AG04450 (cell line): ENCODE data around the gene PDLIM4. TPM values are rescaled to one million over a fixed set of nuclear protein-coding genes. Genes with fewer than 3 reads are reported as not detected.

Experiments used
- CTCF ChIA-PET: fragments of 300-600, 350-600 bp; formaldehyde crosslinking; extraction: SDS; loops from one replicate; lab custom pipeline; 2022; ENCODE audit warnings: antibody characterized with exemption, inconsistent platforms; lab: Charles Lee
- POLR2A ChIA-PET: fragments of 350-600 bp; formaldehyde crosslinking; extraction: SDS; loops from one replicate; lab custom pipeline; 2021; ENCODE audit warnings: antibody characterized with exemption, inconsistent platforms; lab: Yijun Ruan, JAX
- DNase-seq: peaks from one replicate; pipeline ENCODE4 v3.0.0-alpha.2; 2011; ENCODE audit warnings: low read depth, low spot score
- H3K27ac ChIP-seq: one replicate; pipeline ENCODE4 v1.5.1; 2012; ENCODE audit warnings: low read depth, low read length, control low read depth
- H3K27me3 ChIP-seq: one replicate; pipeline ENCODE4 v1.6.0; 2012; ENCODE audit warnings: low read length; ENCODE audit not compliant: control insufficient read depth, insufficient read depth
- H3K4me3 ChIP-seq: 2 replicates; pipeline ENCODE4 v1.5.1; 2011; ENCODE audit warnings: mild to moderate bottlenecking, low read depth, low read length, control low read depth
- H3K9me3 ChIP-seq: 2 replicates; pipeline ENCODE4 v1.5.1; 2012; ENCODE audit warnings: low read length; ENCODE audit not compliant: control insufficient read depth, insufficient read depth
- polyA plus RNA-seq: library from polyadenylated mRNA; depleted of rRNA; stranded (reverse); fragments of >200 nt; gene quantifications from 2 replicates; pipeline ENCODE4 v1.2.3, GENCODE V29; 2011
- TF ChIP-seq, protein P1 (sequence below): IDR thresholded peaks from 2 replicates; pipeline ENCODE4 v1.5.1; 2011; ENCODE audit warnings: low read depth, low read length, control low read depth, inconsistent platforms

Gene PDLIM4
- polyA plus RNA-seq, 1 experiment: 43.4 TPM

DNA sequence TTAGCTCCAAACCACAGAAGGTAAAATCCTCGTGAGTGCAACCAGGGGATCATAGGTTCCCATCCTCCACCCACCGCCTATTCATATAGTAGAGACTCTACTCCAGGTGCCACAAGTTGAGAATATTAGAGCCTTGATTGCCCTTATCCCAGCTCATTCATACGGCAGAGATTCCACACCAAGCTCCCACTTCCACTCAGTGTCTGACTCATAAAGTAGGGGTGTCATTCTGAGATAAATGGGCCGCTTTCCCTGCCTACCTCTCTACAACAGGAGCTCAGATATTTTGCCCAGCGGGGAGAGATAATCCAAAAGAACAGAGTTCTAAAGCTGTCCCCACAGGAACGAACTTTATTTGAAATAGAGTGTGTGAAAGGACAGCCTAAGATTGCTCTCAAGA, 46.1 kb downstream of the PDLIM4 start:
- TF ChIP-seq, protein P1, sequence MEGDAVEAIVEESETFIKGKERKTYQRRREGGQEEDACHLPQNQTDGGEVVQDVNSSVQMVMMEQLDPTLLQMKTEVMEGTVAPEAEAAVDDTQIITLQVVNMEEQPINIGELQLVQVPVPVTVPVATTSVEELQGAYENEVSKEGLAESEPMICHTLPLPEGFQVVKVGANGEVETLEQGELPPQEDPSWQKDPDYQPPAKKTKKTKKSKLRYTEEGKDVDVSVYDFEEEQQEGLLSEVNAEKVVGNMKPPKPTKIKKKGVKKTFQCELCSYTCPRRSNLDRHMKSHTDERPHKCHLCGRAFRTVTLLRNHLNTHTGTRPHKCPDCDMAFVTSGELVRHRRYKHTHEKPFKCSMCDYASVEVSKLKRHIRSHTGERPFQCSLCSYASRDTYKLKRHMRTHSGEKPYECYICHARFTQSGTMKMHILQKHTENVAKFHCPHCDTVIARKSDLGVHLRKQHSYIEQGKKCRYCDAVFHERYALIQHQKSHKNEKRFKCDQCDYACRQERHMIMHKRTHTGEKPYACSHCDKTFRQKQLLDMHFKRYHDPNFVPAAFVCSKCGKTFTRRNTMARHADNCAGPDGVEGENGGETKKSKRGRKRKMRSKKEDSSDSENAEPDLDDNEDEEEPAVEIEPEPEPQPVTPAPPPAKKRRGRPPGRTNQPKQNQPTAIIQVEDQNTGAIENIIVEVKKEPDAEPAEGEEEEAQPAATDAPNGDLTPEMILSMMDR: no peak
- no peak overlapping the region for H3K4me3 ChIP-seq
- no peaks in the 10 kb centered on the region for H3K9me3 ChIP-seq
- ChIA-PET POLR2A (interaction anchor here (0.6 kb wide), 1 partner anchor 56 kb away, joined by 3 read pairs; no protein-coding TSS in a partner anchor), CTCF (interaction anchor here (0.8 to 1.7 kb wide), 3 partner anchors 10 to 30 kb away, joined by 3 to 4 read pairs (median 3); partner anchors contain the start of gene SLC22A4)
- no peaks in the 10 kb centered on the region for H3K27me3 ChIP-seq
- DNase-seq: no peak
- H3K27ac ChIP-seq: no peak overlapping the region

DNA sequence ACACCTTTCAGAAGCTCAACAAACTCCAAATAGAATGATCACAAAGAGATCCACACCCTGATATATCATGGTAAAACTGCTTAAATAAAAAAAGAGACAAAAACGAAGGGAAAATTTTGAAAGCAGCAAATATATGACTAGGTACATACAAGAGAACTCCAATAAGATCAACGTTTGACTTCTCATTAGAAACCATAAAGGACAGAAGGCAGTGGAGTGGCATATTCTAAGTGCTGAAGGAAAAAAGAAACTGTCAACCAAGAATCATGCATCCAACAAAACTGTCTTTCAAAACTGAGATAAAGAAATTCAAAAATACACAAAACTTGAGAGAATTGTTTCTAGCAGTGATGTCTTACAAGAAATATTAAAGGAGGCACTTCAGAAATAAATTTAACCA, 47.9 kb downstream of the PDLIM4 start:
- H3K4me3 ChIP-seq: no peak overlapping the region
- no peak for DNase-seq
- no peaks in the 10 kb centered on the region for H3K27me3 ChIP-seq
- no peaks in the 10 kb centered on the region for H3K9me3 ChIP-seq
- TF ChIP-seq, protein P1: no peak
- no peak overlapping the region for H3K27ac ChIP-seq
- CTCF ChIA-PET: interaction anchor here (1.7 kb wide), 1 partner anchor 11 kb away, joined by 4 read pairs; the partner anchor contains the start of gene SLC22A4
- POLR2A ChIA-PET: no interaction called here

DNA sequence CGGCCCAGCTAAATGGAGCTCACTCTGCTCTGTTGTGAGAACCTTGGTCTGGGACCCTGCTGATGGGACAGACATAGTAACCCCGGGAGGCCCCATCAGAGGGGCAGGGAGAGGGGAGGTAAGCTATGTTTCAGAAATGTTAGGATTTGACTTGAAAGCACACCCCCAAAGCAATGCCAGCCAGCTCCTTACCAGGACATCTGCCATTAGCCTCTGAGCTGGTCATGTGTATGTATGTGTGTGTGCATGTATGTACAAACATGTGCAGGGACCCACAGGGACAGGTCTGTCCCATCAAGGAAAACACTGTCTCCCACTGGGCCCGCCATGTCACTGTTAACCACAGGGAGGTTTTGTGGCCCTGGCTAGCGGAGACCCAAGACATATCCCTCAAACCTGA, 51.2 kb downstream of the PDLIM4 start:
- no peak for DNase-seq
- CTCF ChIA-PET: interaction anchor here (0.7 kb wide), 1 partner anchor 15 kb away, joined by 3 read pairs; no protein-coding TSS in a partner anchor
- H3K27me3 ChIP-seq: no peaks in the 10 kb centered on the region
- H3K4me3 ChIP-seq: no peak overlapping the region
- no peak overlapping the region for H3K27ac ChIP-seq
- POLR2A ChIA-PET: interaction anchor here (0.6 kb wide), 1 partner anchor 654 kb away, joined by 6 read pairs; no protein-coding TSS in a partner anchor
- H3K9me3 ChIP-seq: no peaks in the 10 kb centered on the region
- TF ChIP-seq, protein P1: no peak

DNA sequence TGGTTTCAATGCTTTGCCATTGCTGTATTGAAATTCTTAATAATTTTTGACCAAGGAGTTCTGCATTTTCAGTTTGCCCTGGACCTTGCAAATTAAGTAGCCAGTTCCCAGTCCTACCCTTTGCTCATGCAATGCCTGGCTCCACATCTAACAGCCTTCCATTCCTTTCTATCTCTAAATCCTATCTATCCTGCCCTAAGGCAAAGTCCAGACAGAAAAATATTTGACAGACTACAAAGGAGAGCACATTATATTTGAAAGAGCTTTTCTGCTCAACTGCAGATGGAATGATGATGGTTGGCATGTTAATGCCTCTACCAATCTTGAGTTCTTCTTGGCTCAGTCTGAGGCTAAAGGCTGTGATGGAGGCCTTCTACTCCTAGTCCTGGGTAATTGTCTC, 52.2 kb downstream of the PDLIM4 start:
- CTCF ChIA-PET: no interaction called here
- no peak for DNase-seq
- POLR2A ChIA-PET: no interaction called here
- TF ChIP-seq, protein P1: no peak
- Histone ChIP-seq H3K27me3 (no peaks in the 10 kb centered on the region), H3K4me3 (no peak overlapping the region), H3K9me3 (no peaks in the 10 kb centered on the region), H3K27ac (no peak overlapping the region)

DNA sequence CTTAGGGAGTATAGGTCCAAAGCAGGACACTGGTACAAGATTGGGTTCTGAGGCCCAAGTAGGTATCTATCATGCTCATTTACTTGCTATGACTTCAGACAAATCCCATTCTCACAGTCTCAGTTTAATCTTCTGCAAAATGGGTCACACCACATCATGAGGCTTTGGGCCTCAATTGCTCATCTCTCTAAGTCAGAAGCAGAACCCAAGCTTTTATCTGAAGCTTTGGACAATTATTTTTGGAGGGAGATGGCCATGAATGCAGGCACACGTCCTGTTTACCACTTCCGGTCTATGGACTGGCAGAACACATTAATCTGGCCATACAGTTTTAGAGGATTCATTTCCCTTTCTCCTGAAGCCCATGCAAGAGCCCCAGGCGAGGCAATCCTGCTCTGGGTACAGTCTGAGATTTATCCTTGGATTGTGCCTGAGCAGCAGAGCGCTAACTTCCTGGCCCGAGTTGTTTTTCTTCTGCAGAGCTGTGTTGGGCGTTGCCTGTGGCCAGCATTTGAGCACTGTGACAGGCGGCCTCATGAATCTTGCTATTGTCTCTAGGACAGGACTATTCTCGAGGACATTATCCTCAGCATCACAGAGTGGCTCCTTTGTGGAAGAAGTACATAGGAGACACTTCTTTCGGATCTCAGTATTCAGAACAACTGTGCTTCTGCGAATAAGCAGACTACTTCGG, 52.8 kb downstream of the PDLIM4 start:
- ChIA-PET CTCF (no interaction called here), POLR2A (no interaction called here)
- H3K27me3 ChIP-seq: no peaks in the 10 kb centered on the region
- no peaks in the 10 kb centered on the region for H3K9me3 ChIP-seq
- H3K4me3 ChIP-seq: no peak overlapping the region
- no peak overlapping the region for H3K27ac ChIP-seq
- TF ChIP-seq, protein P1: no peak
- DNase-seq: no peak
